ENCODE measurements around the gene ERCC6L2.
A peak's percentile ranks its signal among the peaks of the same experiment; 100 is the strongest.

ERCC6L2 gene

DNA sequence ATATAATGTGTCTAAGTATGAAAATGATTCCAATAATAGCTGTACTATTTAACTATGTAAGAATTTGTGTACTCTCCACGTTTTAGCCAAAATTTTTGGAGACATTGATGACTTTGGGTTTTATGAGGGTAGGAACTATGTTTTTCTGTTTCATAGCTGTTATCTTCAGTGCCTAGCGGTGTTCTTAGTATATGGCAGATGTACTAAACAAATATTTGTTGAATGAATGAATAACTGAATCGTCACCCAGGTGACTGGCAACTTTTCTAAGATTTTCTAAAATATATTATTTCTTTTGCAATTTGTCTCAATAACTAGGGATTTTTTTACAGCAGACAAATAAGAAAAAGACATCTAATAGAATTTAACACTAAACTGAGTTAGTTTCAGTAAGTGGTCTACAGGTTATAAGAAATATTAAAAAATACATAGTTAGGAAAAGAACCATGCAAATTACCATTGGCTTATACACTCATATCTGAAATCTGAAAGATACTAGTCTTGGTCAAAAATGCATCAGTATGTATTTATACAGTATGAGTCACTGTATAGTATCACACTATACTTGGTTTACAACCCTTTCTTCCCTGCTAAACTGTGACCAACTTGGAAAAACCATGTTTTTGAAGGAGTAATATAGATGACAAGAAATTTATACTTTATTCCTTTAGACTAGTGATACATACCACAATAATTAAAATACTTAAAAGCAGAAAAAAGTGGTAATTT lies 10.5 kb upstream of the ERCC6L2 start:
- no peak for DNase-seq

DNA sequence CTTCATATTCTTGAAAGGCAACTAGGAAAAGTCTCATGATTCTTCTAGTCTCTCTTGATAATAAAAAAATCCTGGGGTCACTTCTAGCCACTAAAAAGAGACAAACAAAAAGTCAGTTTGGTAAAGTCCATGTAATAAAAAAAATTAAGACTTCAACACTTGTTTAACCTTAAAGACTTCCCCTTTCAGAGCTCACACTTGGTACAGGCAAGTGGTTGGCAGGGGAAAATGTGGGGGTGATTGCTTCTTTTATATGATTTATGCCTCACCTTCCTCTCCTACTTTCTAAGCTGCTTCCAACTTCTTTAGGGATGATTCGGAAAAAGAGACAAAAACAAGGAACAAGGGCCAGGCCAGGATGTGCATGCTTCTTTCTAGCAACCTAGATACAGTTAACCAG lies 5.1 kb upstream of the ERCC6L2 start:
- DNase-seq = no peak

DNA sequence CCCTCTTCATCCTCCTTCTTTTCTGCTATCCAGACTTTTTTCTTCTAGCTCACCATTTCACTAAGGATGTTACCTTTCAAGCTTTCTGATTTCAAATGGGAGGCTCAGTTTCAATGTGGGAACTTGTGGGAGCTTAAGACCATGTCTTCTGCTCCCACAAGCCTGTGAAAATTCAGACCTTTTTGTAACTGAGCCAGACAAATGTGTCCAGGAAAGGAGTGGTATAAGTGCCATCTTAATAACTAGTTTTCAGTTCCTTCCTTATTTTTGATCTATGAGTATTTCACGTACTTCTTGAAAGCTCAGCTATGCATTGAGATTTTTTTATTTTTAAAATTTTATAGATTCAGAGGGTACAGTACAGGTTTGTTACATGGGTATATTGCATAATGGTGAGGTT lies 4.6 kb upstream of the ERCC6L2 start:
- DNase-seq = no peak

DNA sequence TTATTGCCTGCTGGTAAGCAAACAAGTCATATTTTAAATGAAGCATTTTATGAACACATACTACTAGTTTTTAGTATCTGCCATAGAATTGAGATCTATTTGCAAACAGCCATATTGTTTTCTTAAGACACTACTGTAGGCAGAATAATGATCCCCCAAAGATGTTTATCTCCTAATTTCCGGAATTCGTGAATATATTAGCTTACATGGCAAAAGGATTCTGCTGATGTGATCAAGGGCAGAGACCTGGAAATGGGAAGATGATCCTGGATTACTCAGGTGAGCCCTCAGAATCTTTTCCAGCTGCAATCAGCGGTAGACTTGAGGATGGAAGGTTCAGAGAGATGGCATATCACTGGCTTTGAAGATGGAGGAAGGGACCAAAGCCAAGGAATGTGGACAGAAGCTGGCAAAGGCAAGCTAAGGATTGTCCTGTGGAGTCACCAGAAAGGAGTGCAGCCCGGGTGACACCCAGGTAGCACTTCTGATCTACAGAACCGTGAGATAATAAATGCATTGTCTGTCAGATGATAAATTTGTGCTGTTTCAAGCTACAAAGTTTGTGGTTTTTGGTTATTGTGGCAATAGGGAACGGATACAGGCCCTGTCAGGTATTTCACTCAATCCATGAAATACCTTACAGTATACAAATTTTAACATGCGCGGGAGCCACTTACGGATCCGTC lies 1.0 kb upstream of the ERCC6L2 start:
- DNase-seq = no peak

DNA sequence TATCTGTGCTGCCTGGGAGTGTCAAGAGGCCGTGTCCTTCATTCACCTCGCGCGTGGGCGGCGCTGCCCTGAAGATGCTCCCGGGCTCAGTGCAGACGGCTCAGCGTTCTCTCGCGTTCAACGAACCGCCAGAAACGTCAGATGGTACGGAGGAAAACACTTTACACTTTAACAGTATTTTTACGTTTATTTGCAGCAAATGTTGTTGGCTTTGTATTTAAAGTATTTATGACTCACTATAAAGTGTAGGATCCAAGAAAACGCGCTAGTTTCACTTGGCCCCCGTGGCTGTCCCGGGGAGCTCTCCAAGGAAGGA lies 544 bp upstream of the ERCC6L2 start:
- DNase-seq = peak; percentile 13

DNA sequence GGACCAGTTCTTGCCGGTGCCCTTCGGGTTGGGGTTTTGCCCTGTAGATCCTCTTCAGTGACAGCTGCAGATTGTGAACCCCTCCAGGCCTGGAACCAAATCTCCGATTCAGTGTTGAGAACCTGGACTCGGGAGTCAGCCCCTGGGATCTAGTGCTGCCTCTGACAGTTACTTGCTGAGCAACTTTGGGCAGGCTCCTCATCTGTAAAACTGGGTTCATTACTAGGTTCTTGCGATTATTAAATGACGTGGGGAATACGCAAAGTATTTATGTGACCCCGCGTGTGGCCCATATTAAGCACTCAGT lies 600 bp downstream of the ERCC6L2 start:
- no peak for DNase-seq

DNA sequence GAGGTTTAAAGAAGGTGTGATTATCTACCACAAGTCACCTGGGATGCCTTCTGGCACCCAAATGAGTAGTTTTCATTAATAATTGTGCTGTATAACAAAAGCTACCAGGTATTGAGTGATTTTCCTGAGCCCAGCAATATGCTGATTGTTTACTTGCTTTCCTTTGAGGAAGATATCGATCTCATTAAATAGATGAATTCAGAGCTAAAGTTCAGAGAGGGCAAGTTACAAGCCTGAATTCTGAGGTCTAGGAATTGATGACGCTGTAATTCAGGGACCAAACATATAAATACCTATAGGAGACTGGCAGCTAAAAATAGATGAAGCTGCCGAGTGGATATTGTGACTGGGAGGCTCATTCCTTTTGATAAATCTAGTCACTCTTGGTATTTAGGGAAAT lies 1.1 kb downstream of the ERCC6L2 start:
- DNase-seq = no peak

DNA sequence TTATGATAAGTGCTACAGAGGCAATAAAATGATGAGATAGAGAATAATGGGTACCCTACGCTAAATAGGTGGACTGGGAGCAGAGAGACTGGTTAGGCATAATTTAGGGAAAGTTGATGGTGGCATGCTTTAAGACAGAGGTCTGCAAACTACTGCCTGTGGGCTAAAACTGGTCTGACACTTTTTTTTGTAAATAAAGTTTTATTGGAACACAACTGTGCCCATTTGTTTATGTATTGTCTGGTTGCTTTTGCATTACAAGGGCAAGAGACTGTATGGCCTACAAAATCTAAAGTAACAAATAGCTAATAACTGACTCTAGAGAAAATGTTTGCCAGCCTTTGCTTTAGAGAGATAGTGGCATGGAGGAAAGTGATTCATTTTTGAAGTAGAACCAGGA lies 2.5 kb downstream of the ERCC6L2 start:
- no peak for DNase-seq

DNA sequence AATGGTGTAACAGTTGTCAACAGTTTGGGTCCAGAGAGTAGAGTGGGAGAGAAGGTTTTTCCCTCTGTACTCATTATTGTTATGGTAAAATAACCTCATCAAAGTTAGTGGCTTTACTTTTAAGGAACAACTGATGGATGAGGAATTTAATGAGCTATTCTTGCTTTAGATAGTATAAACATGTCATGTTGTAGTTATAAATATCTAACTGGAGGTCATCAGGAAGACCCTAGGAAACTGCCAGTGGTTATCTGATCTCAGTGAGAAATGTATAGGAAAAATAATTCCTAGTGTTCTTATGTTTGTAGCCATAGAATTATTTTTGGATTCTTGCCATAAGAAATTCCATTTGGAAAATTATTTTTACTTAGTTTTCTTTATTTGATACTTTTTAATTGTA lies 4.1 kb downstream of the ERCC6L2 start:
- DNase-seq = no peak

DNA sequence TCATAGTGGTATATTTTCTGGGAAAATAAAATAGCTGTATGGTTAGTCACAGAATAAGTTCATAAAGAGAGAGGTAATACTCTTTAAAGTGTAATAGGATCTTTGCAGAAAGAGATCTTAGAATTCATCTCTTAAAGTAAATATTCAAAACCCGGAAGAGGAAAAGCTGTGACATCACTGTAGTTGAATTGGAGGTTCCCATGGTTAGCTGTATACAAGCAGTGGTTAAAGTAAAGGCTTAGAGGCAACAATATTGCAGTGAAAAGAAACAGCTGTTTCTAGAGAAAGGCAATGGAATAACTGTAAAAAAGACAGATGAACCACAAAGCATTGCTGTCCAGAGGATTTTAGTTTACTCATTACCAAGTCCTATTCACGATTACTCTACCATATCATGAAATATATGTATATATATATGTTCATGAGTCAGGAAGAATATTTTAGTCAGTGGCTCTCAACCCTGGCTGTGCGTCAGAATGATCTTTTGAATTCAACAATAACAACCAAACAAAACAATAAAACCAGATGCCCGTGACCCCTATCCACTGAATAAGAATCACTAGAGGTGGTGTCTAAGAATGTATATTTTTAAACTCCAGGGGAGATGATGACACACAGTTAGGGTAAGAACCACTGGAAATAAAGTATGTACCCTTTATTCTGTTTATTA lies 4.7 kb downstream of the ERCC6L2 start:
- no peak for DNase-seq

DNA sequence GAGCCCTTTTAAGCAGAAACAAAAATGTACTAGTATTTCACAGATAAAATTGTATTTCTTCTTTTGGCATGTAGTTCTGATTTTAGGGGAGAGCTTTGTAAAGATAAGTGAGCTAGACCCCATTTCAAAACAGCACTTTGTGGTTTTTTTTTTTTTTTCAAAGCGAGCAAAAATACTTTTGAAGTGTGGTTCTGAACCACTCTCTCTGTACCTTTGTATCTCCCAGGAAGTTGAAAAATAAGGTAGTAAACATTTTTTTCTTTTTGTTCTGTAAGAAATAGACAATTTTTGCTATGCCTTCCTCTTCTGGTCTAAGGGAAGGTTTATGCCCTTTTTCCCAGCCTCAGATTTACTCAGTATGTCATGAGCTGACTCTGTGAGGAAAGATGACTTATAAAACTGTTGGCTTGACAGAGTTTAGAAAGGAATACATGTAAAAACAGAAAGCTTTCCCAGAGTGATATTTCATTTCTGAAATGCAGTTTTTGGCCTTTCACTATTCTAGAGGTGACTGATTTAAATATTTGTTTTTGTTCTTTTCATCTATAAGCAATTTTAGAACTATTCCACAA lies 12.5 kb downstream of the ERCC6L2 start:
- no peak for DNase-seq

DNA sequence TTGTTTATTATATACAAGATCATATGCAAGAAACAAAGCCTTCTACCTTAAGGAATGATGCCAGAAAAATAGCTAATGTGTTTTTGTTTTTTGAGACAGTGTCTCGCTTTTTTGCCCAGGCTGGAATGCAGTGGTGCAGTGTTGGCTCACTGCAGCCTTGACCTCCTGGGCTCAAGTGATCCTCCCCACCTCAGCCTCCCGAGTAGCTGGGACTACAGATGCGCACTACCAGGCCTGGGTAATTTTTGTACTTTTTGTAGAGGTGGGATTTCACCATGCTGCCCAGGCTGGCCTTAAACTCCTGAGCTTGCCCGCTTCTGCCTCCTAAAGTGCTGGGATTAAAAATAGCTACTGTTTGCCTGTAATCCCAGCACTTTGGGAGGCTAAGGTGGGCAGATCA lies 15.1 kb downstream of the ERCC6L2 start:
- no peak for DNase-seq

DNA sequence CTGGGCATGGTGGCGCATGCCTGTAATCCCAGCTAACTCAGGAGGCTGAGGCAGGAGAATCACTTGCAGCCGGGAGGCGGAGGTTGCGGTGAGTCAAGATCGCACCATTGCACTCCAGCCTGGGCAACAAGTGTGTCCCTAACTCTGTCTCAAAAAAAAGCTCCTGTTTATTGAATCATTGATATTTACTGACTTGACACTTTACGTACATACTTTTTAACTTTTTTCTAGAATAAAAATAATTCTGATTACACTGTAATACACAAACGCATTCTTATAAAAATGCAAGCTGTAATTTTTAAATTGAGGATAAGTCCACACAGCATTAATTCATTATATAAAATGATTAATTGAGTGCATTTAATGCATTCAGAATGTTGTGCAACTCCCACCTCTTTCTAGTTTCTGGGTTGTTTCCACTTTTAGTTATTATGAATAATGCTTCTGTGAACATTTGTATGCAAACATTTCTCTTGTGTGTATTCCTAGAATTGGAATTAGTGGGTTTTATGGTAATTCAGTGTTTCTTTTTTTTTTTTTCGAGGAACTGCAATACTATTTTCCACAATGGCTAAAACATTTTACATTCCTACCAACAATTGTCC lies 15.7 kb downstream of the ERCC6L2 start:
- no peak for DNase-seq

DNA sequence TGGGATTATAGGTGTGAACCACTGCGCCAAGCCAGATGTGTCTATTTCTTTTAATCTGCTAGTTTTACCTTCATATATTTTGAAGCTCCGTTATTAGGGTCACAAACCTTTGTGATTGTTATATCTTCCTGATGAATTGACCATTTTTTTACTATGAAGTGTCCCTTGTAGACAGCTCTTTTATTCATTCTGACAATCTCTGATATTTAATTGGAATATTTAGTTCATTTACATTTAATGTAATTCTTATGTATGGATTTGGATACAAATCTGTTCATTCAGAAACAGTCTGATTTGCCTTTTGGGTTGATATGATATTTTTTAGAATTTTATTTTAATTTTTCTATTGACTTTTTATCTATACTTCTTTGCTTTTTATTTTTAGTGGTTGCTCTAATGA lies 17.2 kb downstream of the ERCC6L2 start:
- DNase-seq = no peak

DNA sequence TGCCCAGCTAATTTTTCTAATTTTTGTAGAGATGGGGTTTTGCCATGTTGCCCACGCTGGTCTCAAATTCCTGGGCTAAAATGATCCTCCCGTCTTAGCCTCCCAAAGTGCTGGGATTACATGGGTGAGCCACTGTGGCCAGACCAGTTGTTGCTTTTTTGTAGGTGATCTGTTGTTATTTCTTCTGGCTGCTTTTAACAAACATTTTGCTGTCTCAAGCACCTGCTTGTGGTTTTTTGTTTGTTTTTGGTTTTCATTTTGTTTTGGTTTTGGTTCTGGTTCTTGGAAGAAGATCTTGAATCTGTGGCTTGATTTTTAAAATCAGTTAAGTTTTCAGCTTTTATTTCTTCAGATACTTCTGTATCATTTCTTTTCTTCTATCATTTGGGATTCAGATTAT lies 21.1 kb downstream of the ERCC6L2 start:
- DNase-seq = no peak

DNA sequence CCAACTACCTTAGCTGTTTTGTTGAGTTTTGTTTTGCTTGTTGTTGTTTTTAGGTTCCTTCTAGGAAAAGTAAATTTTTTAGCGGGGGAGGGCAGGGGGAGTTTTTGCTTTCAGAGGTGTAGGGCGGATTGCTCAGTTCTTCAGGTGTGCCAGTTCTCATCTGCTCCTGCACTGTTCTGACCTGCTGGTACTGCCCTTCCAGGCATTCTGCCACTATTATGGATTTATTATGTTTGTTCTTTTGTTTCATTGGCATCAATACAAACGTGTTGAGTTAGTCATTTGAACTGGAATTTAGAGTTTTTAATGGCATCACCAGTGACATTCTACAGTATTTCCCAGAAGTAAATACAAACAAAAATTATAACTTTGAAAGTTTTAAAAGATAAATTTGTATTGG lies 26.0 kb downstream of the ERCC6L2 start:
- no peak for DNase-seq

DNA sequence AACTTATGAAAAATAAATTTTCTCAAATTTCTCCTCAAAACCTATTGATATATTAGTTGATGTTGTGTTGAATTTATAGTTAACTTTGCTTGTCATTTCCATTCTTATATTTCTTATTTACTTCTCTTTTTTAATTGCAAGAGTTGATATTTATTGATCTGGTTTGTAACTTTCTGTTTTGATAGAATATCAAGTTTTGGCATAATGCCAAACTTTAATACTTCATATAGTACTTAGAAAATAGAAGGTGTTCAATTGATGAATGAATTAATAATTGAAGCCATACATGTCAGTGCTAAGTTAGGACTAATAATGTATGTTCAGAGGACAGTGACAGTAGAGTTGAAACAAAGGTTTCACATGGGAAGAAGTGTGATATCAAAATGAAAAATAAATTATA lies 27.9 kb downstream of the ERCC6L2 start:
- DNase-seq = no peak

DNA sequence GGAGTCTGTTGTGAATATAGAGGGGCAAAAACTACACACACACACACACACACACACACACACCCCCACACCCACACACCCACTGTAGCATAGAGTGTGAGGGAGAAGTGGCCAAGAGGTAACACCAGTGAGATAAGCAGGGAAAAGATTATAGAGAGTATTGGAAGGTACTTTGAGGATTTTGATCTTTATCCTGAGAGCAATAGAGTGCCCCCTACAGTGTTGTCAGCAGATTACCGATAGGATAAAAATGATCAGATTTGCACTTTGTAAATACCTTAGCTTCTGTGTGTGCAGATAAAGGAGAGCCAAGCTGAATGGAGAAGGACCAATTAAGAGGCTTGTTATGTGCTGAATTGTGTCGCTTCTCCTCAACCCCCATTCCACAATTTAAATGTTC lies 32.3 kb downstream of the ERCC6L2 start:
- DNase-seq = no peak

DNA sequence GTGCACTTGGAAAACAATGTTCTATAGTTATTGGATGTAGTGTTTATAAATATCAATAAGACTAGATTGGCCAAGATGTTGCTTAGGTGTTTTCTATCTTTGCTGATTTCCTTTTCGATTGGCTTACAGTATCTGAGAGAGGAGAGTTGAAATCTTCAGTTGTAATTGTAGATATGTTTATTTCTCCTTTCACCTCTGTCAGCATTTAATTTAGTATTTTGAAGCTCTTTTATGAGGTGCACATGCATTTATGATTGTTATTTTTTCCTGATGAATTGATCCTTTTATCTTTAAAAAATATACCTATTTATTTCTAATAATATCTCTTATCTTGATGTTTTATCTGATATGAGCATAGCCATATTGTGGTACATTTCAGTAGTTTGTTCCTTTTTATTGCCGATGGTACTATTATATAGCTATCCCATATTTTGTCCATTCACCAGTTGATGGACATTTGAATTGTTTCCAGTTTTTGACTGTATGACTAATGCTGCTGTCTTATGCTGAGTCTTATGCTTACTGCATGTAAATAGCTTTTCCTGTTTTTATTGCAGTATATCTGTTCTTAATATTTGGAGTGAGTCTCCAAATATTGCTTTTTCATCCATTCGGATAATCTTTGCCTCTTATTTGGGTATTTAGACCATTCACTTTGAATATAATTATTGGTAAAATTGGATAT lies 34.7 kb downstream of the ERCC6L2 start:
- no peak for DNase-seq

DNA sequence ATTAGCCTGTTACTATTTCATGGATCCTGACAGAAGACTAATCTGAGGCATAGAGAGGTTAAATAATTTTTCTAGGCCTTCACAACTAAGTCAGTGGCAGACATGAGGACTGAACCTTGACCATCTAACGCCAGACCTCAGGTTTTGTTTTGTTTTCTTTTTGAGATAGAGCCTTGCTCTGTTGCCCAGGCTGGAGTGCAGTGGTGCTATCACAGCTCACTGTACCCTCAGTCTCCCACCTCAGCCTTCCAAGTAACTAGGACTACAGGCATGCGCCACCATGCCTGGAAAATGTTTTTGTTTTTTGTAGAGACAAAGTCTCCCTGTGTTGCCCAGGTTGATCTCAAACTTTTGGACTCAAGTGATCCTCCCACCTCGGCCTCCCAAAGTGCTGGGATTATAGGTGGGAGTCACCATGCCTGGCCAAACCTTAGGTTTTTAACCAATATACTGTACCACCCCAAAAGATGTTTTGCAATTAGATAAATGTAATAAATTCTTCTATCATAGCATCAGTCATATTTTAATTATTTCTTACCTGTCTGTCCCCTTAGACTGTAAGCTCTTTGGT lies 35.4 kb downstream of the ERCC6L2 start:
- no peak for DNase-seq

DNA sequence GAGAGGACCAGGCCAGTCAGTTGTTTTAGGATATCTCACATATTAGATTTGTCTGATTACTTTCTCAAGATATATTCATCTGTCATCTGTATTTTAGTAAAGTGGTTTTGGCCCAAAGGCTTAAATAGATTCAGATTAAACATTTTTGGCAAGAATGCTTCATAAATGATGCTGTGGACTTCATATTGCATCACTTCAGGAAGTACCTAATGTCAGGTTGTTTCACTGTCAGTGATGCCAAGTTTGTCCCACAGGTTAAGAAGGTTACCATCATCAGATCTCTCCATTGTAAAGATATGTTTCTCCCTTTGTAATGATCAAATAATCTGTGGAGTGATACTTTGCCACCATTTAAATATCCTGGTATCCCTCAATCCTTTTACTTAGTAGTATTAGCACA lies 37.3 kb downstream of the ERCC6L2 start:
- no peak for DNase-seq

DNA sequence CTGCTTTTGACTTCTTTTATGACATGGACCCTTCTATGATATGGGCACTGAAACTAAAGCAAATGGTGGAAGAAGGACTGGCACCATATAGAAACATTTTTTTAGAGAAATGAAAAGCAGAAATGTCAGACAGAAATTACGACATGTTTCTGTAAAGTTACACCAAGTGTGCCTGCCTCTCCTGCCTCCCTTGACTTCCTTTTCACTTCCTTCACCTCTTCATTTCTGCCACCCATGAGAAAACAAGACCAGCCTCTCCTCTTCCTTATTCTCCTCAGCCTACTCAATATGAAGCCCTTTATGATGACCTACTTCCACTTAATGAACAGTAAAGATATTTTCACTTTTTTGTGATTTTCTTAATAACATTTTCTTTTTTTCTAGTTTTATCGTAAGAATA lies 44.5 kb downstream of the ERCC6L2 start:
- DNase-seq = no peak

DNA sequence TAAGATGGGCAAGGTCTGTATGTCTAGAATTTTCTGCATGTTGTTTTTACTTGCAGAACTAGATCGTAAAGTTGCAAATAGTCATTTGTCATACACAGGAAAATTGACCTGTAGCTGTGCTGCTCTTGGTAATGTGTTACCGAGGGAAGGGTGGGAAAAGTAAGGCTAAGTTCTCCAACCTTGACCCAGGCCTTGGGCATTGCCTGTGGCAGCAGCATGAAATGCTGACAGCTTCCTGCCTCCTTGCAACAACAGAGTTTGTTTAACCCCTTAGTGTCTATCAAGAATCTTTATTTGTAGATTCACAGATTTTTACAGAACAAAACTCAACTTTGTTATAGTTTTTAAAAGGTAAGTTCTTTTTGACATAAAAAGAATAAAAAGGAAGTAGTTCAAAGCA lies 48.3 kb downstream of the ERCC6L2 start:
- no peak for DNase-seq
